GM12873 (cell line): ENCODE measurements around the gene TCP11L2.

ENCODE experiments used
- CTCF ChIP-seq: IDR thresholded peaks from 2 replicates; pipeline ENCODE4 v1.5.1; 2012; ENCODE audit warnings: low read depth, mild to moderate bottlenecking, moderate library complexity, low read length, control low read depth; ENCODE audit not compliant: insufficient read depth; ENCODE audit errors: missing control alignments

TCP11L2 gene

GRCh38 chr12:106333010-106333409 is 30.5 kb downstream of the TCP11L2 start:
- no peak for TF ChIP-seq CTCF

- no peak for TF ChIP-seq CTCF
These were observed 31.2 kb downstream of the TCP11L2 start for GRCh38 chr12:106333756-106334155.

- TF ChIP-seq CTCF, result no peak
These were observed 38.7 kb downstream of the TCP11L2 start for GRCh38 chr12:106341086-106341877.

DNA sequence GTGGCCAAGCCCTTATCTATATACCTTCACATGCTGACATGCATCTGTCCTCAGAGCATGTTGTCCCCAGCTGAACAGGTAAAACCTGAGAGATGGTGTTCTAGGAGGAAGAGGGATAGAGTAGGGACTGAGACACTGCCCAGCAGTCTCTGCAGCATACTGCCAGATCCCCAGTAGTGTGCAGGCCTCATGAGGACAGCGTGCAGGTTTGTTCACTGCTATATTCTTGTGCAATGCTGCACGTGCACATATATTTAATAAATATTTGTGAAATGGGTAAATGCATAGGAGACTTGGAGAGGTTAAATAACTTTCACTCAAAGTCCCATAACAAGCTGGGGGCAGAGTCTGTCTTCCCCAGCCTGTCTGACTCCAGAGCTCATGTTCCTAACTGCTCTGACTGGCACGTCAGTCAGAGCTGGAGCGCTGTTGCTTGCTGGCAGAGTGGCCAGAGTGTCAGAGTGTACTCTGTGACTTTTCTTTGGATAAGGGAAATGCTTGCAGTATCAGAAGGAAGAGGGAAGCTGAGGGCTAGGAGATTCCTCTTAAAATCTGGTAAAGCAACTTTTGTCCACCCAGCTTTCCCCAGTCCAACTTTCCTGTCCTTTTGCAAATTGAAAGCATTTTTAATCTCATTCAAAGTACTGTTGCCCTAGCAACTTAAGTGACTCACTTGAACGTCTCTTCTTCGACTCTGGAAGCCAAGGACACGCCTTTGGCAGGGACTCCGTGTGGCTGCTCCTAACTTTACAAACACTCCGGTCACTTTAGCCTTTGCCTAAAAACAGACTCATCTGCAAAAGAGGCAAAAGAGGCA is 40.1 kb downstream of the TCP11L2 start:
- TF ChIP-seq CTCF, result no peak

DNA sequence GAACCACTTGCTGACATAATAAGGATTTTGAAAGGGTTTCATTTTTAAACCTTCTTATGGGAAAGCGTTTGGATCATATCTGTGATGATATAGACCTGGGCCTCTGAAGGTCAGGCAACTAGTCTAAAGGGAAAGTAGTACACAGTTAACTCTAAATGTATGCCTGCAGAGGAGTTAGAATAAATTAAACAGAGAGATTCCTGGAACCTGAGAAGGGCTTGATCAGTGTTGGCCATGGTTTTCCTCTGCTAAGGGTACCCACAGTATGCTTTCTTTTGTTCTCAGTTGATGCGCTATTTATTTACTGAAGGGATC is 40.6 kb downstream of the TCP11L2 start:
- no peak for TF ChIP-seq CTCF

GRCh38 chr12:106344131-106344530 is 41.6 kb downstream of the TCP11L2 start:
- no peak for TF ChIP-seq CTCF

DNA sequence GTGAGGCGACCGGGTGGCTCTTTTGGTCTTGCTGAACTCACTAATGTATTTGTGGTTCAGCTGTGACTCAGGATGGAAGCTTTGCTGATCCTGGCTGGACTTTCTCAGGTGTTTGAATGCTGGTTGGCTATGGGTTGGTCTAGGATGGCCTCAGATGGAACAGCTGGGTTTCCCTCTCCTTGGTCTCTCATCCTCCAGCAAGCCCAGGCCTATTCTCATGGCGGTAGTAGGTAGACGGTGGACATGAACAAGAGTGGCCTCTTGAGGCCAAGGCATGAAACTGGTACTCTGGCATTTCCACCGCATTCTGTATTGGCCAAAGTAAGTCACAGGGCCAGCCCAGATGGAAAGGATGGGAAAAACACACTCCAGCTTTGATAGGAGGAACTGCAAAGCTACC is 43.2 kb downstream of the TCP11L2 start:
- TF ChIP-seq CTCF, result peak; percentile 29
